Activated T-helper 1 cell treated with anti-CD3 and anti-CD28 coated beads, Interleukin-2, amount 50 U/mL, for 16 hours (primary cell): Measurements from ENCODE around the gene ADGRG7.

ENCODE experiments used
- DNase-seq, 2 donors: peaks; one replicate each; pipeline ENCODE4 v3.0.0-alpha.2; 2020; ENCODE audit warnings: low read depth in 1 of 2, low spot score in 1 of 2

The ADGRG7 gene

DNA sequence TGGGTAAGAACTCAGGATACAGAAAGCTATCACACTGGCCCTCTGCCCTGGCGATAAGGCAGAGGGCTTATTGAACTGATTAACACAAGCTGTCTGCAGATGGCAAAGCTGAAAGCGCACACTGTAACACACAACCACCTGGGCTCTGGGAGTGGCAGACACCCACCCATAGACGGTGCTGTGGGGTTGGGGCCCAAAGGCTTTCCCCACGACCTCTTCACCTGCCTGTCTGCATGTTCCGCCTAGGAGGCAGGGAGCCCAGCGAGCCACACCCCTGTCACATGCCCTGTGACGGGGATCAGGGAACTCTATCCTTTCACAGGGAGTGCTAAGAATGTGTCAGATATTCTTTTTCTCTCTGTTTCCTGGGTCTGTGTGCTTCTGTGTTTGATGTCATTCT, 87.8 kb downstream of the ADGRG7 start:
- DNase-seq = no peak

DNA sequence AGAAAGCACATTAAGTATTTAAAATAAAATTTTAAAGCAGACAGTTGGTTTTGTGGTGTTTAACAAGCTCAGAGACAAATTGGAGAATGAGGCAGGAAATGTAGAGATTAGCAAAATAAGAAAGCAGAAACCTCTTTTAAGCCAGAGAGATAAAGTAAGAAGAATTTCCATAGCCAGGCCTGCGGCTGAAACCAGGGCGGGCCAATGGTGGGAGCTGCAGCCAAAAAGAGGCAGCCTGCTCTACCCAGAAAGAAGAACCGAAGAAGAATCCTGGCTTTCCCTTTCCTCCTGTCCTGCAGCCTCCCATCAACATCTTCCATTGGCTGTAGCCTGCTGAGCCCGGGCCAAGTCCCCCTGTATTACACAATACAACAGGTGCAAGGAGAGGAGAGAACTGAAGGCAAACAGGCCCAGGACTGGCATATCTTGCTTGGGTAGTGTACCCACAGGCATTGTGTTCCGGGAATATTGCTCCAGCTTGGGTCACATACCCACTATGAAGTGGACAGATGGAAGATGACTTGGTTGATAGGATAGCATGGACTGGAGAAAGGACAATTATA, 88.4 kb downstream of the ADGRG7 start:
- DNase-seq = no peak

DNA sequence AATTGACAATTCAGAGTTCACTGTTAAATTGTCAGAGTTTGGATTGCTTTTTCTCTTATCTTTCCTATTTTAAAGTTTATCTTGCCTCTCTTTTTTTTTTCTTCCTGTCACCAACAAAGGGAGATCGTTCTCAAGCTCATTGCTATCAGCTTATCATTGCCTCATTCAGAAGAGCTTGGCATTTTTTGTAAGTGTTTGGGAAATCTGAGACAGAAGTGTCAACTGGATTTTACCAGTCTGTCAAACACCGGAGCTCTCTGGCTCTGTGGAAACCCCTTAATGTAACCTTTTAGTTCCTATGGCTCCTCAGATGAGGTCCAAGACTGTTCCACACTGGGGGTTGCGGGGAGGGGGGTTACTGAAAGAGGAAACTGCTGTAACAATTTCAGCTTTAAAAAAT, 89.3 kb downstream of the ADGRG7 start:
- no peak for DNase-seq

DNA sequence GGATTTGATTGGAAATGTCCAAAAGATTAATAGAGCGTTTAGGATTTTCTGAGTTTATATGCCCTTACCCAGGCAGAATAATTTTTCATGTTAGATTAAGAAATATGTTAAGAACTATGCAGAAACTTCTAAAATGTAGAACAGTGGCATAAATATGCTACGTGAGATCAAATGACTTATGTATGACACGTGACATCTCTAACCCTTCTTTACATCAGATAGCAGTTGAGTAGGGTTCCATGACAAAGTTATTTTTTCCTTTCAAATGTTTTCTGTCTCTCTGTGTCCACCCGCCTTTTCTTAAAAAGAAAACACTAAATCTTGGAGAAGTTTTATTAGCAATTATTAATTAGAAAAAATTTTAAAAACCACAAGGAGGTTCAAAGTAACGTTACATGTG, 91.3 kb downstream of the ADGRG7 start:
- DNase-seq = no peak

DNA sequence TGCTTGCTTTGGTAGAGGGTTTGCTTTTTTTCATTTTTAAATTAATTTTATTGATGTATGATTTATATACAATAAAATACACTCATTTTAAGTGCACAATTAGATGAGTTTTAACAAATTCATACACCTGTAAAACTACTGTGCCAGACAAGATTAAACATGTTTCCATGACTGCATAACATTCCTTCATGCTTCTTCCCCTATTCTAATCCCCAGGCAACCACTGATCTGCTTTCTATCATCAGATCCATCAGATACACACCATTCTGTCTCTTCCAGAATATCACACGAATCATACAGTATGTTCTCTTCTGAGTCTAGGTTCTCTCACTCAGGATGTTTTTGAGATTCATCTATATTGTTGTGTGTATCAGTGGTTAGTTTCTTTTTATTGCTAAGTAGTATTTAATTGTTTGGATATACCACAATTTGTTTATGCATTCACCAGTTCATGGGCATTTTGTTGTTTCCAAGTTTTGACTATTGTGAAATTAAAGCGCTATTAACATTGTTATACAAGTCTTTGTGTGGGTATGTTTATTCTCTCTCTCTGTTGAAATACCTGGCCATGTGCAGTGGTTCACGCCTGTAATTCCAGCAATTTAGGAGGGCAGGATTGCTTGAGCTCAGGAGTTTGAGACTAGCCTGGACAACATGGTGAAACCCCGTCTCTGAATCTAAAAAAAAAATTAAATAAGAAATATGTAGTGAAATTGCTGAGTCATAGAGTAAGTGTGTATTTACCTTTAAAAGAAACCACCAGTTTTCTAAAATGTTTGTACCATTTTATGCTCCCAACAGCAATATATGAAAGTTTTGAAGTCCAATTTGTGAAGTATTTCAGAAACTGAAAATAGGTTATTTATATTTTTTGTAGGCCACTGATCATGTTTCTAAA, 92.9 kb downstream of the ADGRG7 start:
- no peak for DNase-seq

DNA sequence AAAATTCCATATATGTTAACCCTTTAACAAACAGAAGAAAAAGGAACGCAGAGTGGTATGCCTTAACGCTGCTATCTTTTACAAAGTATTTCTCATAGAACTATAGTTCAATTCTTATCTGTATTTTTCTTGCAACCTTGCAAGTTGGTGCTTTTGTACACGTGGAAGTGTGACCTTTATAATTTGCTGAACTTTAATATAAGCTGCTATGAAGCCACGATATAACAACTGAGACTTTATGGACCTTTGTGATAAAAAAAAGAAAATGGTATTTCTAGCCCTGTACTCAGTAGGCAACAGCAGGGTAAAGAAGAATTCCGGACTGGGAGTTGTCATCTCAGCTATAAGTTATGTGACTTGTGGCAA, 93.6 kb downstream of the ADGRG7 start:
- DNase-seq = no peak

DNA sequence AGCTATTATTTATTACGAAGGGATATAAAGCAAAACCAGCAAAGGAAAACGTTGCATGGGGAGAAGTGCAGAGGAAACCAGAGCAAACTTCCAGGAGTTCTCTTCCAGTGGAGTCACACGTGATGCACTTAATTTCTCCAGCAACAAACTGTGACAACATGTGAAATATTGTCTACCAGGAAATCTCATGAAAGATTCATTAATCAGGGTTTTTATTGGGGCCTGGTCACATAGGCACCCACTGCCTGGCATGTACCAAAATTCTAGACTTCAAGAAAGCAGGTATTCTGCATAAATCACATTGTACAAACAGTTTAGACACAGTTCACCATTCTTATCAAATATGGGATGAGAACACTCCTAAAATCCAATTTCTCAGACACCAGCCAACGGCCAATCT, 94.5 kb downstream of the ADGRG7 start:
- DNase-seq = no peak

DNA sequence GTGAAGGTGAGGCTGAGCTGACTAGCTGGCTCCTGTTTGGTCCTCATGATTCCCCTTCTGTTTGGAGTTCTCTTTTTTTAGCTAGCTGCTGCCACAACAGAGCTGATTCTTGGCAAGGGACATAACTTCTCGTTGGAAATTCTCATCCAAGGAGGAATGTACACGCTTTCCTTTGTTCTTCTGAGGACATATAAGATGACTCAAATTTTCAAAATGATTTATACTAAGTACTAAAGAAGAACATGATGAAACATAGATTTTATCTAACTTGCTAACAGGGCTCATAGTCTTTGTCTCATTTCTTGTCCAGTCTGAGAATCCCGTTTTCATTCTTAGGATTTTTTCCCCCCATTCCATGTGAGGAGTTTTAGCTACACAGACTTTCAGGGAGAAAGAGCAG, 97.0 kb downstream of the ADGRG7 start:
- DNase-seq = no peak

DNA sequence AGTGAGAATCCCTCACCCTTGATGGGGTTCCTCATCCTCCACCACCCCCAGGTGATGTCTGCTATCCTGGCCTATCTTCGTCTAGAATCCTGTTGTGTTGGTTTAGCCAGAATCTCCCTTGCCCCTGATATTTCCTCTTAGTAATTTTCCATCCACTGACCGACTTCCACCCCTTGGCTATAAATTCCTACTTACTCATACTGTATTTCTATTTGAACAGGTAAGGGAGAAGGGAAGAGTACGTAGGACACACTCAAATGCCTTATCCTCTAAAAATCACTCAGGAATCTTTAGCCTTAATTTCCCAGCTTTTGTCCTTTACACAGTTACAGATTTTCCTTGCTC, 99.2 kb downstream of the ADGRG7 start:
- DNase-seq = no peak

DNA sequence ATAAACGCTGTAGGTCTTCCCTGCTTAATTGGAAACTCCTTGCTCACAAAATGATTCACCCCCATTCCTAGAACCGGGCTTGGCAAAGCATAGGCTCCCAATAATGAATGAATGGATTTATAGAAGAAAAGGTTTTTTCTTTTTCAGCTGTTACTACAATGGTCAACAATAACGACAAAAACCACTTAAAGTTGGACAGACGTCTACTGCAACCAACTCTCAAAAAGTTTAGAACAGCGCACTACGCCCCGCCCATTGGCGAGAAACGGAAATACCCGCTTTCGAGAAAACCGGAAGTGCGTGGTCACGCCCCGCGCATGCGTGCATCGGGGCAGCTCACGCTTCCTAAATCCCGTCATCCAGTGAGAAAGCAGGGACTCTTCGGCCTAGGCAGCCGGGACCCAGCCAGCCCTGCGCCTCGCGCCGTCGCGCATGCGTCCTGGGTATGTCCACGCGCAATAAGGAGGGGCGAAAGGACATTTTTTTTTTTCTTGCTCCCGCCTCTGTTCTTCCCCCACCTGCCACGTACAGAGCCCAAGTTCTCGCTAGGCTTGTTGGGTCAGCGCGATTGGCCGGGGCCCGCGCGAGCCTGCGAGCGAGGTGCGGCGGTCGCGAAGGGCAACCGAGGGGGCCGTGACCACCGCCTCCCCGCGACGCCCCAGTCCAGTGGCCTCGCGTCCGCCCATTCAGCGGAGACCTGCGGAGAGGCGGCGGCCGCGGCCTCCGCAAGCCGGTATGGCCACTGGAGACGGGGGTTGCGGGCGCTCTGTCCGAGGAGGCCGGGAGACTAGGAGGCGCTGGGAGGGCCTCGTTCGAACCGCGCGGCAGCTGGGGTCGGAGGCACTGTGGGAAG, 99.8 kb downstream of the ADGRG7 start, which contains the start of gene TFG:
TSS of gene TFG (plus strand) at position 506 of the 853 bp plus-strand sequence. CDS start 4,192 bp downstream, outside the sequence.
- peak; percentile 90 to 95 for DNase-seq

DNA sequence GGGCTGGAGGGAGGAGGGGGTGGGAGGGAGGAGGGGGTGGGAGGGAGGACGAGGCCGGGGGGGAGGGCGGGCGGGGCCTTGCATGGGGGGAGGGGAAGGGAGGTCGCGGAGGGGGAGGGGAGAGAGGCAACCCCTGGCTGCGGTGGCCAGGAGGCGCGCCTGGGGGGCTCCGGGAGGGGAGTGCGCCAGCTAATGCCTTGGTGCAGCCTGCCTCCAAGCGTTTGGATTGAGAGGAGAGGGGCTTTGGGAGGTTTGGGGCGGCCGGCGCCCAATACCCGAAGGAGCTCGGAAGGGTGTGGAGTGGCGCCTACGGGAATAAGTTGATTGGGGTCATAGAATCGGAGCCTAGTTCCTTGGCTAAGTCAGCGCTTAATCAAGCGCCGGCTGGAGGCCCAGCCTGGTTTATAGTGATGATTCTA, 100.5 kb downstream of the ADGRG7 start:
- peak in 1 of 2 donors; percentile 10 for DNase-seq

DNA sequence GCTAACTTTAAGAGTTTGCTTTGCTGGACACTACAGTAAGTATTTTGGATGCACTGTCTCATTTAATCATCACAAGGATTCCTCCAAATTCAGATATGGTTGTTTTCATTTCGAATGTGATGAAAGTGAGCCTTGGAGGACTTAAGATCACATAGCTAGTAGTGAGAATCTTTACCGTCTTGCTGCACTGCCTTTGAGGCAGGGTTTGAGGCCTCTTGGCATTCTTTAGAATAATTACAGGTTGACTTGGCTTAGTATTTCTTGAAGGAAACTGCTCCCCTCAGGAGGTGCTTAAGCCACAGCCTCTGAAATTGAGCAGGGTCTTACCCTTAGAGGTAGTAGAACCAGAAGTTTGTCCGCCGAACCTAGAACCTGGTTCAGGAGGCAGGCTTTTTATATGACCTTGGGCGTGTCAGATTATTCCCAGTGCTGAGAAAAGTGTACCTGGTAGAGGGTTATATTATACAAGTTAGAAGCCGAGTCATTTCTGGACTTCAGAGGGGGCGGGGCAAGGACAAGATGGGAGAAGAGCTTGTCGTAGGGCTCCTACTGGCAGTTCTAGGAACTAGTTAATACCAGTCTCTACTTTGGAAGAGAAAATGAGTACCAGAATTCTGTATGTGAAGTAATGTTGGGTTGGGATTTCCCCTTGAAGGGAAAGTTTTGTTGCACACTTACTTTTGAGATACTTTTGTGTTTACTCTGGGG, 101.0 kb downstream of the ADGRG7 start:
- peak in 1 of 2 donors; percentile 43 for DNase-seq

DNA sequence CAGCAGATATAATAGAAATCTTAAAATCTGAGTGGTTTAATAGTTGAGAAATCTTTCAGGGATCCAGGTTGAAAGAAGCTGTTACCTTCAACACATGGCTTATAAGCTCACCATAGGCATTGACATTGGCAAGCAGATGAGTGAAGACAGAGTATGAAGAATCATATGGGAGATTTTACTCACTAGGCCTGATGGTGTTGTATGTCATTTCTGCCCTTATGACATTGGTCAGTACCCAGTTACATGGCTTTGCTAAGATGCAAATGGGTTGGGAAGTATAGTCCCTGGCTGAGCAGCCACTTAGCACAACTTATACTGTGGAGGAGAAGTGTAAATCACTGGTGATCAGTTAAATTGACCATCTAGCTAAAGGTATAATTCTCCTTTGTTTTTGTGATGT, 105.8 kb downstream of the ADGRG7 start:
- DNase-seq = no peak

DNA sequence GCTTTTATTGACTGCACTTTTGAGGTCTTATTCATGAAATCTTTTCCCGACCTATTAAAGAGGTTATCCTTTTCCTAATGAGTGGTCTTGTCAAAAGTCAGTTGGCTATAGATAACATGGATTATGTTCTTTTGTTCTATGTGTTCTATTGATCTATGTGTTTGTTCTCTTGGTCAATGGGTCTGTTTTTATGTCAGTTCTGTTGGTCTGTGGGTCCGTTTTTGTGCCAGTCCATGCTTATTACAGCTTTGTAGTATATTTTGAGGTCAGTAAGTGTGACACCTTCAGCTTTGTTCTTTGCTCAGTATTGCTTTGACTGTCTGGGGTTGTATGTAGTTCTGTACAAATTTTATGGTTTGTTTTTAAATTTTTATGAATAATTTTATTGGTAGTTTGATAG, 107.7 kb downstream of the ADGRG7 start:
- DNase-seq = no peak

DNA sequence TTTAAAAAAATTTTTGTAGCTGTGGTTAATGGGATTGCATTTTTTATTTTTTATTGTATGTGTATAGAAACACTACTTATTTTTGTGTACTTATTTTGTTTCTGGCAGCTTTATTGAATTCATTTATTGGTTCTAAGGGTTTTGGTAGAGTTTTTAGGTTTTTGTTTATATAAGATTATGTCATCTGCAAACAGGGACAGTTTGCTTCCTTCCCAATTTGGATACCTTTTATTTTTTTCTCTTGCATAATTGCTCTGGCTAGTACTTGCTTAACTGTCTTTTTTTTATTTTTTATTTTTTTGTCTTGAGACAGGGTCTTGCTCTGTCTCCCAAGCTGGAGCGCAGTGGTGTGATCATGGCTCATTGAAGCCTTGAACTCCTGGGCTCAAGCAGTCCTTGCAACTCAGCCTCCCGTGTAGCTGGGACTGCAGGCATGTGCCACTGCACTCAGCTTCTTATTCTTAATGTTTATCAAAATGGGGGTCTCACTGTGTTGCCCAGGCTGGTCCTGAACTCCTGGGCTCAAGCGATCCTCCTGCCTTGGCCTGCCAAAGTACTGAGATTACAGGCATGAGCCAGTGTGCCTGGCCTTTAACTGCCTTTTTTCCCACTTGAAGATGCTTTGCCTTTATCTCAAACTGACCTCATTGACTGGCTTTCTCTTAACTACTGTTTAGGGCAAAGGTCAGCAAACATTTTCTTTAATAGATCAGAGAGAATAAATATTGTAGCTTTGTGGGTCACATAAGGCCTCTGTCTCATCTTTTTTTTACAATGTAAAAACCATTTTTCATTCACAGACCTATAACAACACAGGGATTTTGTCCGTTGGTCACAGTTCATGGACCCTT, 108.5 kb downstream of the ADGRG7 start:
- no peak for DNase-seq

DNA sequence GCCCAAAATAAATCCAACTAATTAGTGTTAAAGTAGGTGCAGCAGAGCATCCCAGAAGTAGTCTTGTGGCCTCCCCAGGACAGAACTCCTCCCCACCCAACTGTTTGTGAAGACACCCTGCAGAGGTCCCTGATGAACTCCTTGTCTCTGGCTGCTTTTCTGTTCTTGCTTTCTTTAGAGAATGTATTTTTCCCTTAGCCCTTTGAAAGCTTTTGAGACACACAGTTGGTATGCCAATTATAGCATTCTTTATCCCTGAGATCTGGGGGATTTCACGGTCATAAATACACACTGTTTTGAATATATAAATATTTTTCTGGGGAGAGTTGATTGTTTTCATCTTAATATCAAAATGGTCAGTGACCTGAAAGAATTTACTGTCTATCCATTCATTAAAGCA, 109.7 kb downstream of the ADGRG7 start:
- no peak for DNase-seq

DNA sequence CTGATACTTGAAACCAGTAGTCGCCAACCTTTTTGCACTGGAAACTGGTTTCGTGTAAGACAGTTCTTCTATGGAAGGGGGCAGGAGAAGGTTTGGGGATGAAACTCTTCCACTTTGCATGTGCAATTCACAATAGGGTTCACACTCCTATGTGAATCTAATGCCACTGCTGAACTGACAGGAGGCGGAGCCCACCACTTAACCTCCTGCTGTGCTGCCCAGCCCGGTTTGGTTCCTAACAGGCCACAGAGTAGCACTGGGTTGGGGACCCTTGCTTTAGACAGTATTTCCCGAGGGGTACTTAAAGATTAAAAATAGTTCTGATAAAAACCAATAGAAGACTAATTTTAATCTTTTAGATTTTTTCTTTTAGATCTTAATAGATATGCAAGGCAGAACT, 111.0 kb downstream of the ADGRG7 start:
- DNase-seq = no peak

DNA sequence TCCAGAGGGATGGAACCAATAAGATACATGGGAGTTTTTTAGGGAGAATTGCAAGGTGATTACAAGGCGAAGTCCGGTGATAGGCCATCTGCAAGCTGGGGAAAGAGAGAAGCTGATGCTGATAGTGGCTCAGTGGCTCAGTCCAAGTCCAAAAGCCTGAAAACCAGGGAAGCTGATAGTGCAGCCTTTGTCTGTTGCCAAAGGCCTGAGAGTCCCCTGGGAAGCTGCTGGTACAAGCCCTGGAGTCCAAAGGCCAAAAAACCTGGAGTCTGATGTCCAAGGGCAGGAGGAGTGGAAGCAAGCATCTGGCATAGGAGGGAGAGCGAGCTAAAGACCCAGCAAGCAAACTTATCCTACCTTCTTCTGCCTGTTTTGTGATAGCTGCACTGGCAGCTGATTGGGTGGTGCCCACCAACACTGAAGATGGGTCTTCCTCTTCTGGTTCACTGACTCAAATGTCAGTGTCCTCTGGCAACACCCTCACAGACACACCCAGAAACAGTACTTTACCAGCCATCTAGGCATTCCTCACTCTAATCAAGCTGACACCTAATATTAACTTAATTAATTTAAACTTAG, 116.6 kb downstream of the ADGRG7 start:
- no peak for DNase-seq

DNA sequence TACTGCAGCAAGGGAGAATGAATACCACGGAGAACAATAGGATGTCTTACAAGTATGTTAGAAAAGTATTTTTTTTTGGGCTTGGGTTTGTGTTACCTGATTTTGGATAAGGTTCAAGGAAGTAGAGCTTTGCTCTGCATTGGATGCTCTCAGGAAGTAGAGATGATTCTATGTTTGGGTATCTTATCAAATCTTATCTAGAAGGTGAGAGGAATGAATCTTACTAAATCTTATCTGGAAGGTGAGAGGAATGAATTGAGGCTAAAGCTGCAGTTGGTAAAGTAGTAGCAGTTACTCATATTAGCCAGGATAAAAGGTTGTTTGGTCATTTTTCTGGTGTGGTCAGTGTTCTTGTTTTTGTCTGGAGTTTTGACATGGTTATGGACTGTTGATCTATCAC, 117.3 kb downstream of the ADGRG7 start:
- no peak for DNase-seq

DNA sequence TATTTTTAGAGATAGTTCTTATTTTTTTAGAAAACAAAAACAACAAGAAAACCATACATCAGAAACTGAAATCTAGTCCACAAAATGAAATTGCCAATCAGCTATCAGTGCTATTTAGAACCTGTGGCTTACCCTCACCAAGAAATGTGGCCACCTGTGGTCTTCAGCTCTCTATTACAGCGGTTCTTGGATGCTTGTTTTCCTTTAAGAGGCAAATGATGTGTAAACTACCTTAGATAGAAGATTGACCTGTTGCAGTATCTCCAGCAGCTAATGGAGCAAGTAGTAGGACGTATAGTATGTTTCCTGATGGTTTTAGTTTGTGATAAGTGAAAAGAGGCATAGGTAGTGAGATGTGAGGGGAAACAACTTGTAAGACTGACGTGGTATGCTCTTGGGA, 121.1 kb downstream of the ADGRG7 start:
- DNase-seq = no peak
